ENCODE results near the gene ATP1A1.

DNA sequence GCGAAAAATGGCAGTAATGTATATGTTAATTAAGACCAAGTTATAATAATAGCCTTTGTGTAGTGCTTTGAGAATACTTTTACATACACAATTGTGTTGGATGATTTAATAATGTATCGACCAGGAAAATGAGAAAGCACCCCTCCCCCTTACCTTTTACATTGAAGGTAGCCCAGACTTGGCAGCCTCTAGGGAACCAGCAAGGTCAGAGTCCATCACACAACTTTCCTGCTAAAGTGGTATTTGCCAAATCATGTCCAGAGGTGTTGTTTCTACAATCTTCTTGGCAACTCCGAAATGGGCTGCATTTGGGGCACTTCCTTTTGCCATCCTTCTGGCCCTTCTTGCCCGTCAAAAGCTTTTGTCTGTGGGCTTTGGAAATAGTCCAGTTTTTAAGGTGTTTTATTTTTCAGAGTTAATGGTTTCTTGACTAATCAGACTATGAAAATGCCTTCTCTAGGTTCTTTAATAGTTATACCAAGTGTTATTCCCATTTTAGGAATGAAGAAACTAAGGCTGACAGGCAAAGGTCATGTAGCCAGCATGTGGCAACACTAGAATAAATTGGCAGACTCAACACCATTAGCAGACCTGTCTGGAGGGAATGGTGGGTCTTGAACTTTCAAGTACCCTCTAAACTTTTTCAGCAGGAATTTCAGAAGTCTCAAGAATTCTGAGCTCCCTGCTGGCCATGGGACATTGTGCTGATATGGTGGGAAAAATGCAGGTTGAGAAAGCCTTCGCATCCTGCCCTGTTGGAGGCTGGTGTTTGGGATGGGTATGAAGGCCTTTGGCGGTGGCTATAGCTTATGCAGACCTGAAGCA, 6.8 kb downstream of the ATP1A1 start:
- TF ChIP-seq, protein P1, sequence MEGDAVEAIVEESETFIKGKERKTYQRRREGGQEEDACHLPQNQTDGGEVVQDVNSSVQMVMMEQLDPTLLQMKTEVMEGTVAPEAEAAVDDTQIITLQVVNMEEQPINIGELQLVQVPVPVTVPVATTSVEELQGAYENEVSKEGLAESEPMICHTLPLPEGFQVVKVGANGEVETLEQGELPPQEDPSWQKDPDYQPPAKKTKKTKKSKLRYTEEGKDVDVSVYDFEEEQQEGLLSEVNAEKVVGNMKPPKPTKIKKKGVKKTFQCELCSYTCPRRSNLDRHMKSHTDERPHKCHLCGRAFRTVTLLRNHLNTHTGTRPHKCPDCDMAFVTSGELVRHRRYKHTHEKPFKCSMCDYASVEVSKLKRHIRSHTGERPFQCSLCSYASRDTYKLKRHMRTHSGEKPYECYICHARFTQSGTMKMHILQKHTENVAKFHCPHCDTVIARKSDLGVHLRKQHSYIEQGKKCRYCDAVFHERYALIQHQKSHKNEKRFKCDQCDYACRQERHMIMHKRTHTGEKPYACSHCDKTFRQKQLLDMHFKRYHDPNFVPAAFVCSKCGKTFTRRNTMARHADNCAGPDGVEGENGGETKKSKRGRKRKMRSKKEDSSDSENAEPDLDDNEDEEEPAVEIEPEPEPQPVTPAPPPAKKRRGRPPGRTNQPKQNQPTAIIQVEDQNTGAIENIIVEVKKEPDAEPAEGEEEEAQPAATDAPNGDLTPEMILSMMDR (IDR thresholded peaks at IDR 0.05 in 4 of 5, conservative IDR thresholded peaks at IDR 0.05 in 1 of 5) = no peak
- TF ChIP-seq POLR2A (IDR thresholded peaks at IDR 0.05) = no peak

Data from gastrocnemius medialis (tissue), 4 donors.